HG03354 (cell line): Measurements from ENCODE around the gene NEFH.
"Not testable (repeated sequence)": the region's sequence is repeated elsewhere in the genome, so short reads cannot be mapped to it uniquely, and the experiment has no call there.

ENCODE experiments used
- ATAC-seq: cut with Tn5 transposase; IDR thresholded peaks from one replicate; pipeline ENCODE4 v1.9.1; 2021; ENCODE audit warnings: mild to moderate bottlenecking; ENCODE audit not compliant: unreplicated experiment, poor library complexity, severe bottlenecking

NEFH gene

GRCh38 chr22:29479417-29480261, at the start of gene NEFH:
TSS of gene NEFH (plus strand) at chr22:29480218. CDS start at chr22:29480263, 45 bp downstream.
- no peak for ATAC-seq

GRCh38 chr22:29431986-29432385, 48.0 kb upstream of the NEFH start:
- ATAC-seq = no peak

- no peak for ATAC-seq
These were observed 46.2 kb upstream of the NEFH start for GRCh38 chr22:29433856-29434255.

- no peak for ATAC-seq
These were observed 45.7 kb upstream of the NEFH start for GRCh38 chr22:29434288-29434687.

- ATAC-seq = no peak
These were observed 44.5 kb upstream of the NEFH start for GRCh38 chr22:29435236-29436136.

- ATAC-seq = not testable (repeated sequence)
These were observed 41.7 kb upstream of the NEFH start, which contains the start of gene RFPL1 for GRCh38 chr22:29438283-29438682. TSS of gene RFPL1 (plus strand) at chr22:29438583.

- ATAC-seq = no peak
These were observed 37.0 kb upstream of the NEFH start for GRCh38 chr22:29442976-29443375.

- no peak for ATAC-seq
These were observed 36.6 kb upstream of the NEFH start for GRCh38 chr22:29443452-29443851.

GRCh38 chr22:29443861-29444792, 35.9 kb upstream of the NEFH start:
- no peak for ATAC-seq

GRCh38 chr22:29445508-29445907, 34.5 kb upstream of the NEFH start:
- ATAC-seq = no peak

GRCh38 chr22:29447906-29448305, 32.1 kb upstream of the NEFH start:
- ATAC-seq = no peak

GRCh38 chr22:29449296-29449875, 30.6 kb upstream of the NEFH start:
- no peak for ATAC-seq

GRCh38 chr22:29450222-29450621, 29.8 kb upstream of the NEFH start:
- ATAC-seq = no peak

GRCh38 chr22:29451863-29452262, 28.2 kb upstream of the NEFH start:
- no peak for ATAC-seq

GRCh38 chr22:29454276-29454675, 25.7 kb upstream of the NEFH start:
- no peak for ATAC-seq

- ATAC-seq = no peak
These were observed 23.8 kb upstream of the NEFH start for GRCh38 chr22:29456211-29456671.

- no peak for ATAC-seq
These were observed 22.3 kb upstream of the NEFH start for GRCh38 chr22:29457730-29458129.

GRCh38 chr22:29458551-29458950, 21.5 kb upstream of the NEFH start:
- ATAC-seq = no peak

- no peak for ATAC-seq
These were observed 20.2 kb upstream of the NEFH start for GRCh38 chr22:29459773-29460172.
